ENCODE results near the gene ADRB2. TPM values are rescaled to one million over a fixed set of nuclear protein-coding genes. Genes with fewer than 3 reads are reported as not detected.

The ADRB2 gene
- polyA plus RNA-seq, 2 of the 4 experiments (the other 2 are of a cell fraction), result 0.18 to 0.34 TPM

DNA sequence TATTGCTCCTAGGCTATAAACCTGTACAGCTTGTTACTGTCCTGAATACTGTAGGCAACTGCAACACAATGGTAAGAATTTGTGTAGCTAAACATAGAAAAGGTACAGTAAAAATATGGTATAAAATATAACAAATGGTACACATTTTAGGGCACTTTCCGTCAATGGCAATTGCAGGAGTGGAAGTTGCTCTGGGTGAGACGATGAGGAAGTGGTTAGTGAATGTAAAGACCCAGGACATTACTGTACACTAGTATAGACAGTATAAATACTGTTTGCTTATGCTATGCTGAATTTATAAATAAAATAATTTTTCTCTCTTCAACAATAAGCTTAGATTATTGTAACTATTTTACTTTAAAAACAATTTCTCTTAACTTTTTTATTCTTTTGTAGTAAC is 15.6 kb upstream of the ADRB2 start:
- H3K4me1 ChIP-seq, result 0 out of 3 replicates have a peak, but pooled peaks cover 3% of the 10 kb centered on the region
- no peak overlapping the region for H3K27ac ChIP-seq
- TF ChIP-seq ZC3H11A (IDR thresholded peaks at IDR 0.05) (no peak), HOXB5 (CRISPR knock-in tag; IDR thresholded peaks at IDR 0.05) (no peak), FOXS1 (CRISPR knock-in tag; IDR thresholded peaks at IDR 0.05) (no peak), JUN (IDR thresholded peaks at IDR 0.05) (no peak), NR3C1 (IDR thresholded peaks at IDR 0.05) (no peak), EHF (CRISPR knock-in tag; IDR thresholded peaks at IDR 0.05) (no peak), HEYL (CRISPR knock-in tag; IDR thresholded peaks at IDR 0.05) (no peak), HOXB13 (CRISPR knock-in tag; IDR thresholded peaks at IDR 0.05; ENCODE audit: low read depth) (no peak)
- TF ChIP-seq, protein P1, sequence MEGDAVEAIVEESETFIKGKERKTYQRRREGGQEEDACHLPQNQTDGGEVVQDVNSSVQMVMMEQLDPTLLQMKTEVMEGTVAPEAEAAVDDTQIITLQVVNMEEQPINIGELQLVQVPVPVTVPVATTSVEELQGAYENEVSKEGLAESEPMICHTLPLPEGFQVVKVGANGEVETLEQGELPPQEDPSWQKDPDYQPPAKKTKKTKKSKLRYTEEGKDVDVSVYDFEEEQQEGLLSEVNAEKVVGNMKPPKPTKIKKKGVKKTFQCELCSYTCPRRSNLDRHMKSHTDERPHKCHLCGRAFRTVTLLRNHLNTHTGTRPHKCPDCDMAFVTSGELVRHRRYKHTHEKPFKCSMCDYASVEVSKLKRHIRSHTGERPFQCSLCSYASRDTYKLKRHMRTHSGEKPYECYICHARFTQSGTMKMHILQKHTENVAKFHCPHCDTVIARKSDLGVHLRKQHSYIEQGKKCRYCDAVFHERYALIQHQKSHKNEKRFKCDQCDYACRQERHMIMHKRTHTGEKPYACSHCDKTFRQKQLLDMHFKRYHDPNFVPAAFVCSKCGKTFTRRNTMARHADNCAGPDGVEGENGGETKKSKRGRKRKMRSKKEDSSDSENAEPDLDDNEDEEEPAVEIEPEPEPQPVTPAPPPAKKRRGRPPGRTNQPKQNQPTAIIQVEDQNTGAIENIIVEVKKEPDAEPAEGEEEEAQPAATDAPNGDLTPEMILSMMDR (IDR thresholded peaks at IDR 0.05), result no peak
- TF ChIP-seq, protein P2, sequence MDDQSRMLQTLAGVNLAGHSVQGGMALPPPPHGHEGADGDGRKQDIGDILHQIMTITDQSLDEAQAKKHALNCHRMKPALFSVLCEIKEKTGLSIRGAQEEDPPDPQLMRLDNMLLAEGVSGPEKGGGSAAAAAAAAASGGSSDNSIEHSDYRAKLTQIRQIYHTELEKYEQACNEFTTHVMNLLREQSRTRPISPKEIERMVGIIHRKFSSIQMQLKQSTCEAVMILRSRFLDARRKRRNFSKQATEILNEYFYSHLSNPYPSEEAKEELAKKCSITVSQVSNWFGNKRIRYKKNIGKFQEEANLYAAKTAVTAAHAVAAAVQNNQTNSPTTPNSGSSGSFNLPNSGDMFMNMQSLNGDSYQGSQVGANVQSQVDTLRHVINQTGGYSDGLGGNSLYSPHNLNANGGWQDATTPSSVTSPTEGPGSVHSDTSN (IDR thresholded peaks at IDR 0.05), result no peak
- FAIRE-seq (no peak), ATAC-seq (no peak), DNase-seq (ENCODE audit: low read depth in 1 of 2, low spot score in 1 of 2) (no peak)
- CTCF ChIA-PET, result interaction anchor here (0.6 to 2.5 kb wide), 4 partner anchors 10 to 303 kb away, joined by 3 to 9 read pairs (median 4); no protein-coding TSS in a partner anchor
- 94% methylated on average over 2 of the region's 2 CpGs for WGBS (ENCODE audit: missing lambda C conversion rate)
- H3K4me2 ChIP-seq, result no peak overlapping the region
- no peaks in the 10 kb centered on the region for H3K9me3 ChIP-seq
- POLR2A ChIA-PET, result no interaction called here
- H3K4me3 ChIP-seq, result no peak overlapping the region

DNA sequence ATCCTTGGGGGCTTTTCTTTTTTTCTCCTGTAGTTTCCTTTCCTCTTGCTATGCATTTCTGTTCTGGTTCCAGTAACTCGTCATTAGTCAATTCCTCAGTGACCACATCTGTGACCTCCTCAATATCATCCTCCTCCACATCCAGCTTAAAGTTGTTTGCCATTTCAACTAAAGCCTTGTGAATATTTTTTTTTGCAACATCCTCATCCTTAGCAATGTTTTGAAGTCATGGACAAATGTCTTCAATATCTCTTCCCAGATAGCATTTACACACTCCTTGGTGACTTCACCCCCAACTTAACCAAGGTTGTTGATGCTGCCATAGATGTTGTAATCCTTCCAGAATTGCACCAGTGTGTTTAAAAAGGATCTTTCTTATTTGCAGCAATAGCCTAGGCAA is 14.7 kb upstream of the ADRB2 start:
- Histone ChIP-seq H3K4me1 (0 out of 3 replicates have a peak, but pooled peaks cover 3% of the 10 kb centered on the region), H3K4me2 (no peak overlapping the region), H3K27ac (no peak overlapping the region), H3K9me3 (no peaks in the 10 kb centered on the region), H3K4me3 (no peak overlapping the region)
- no peak for DNase-seq (ENCODE audit: low read depth in 1 of 2, low spot score in 1 of 2)
- ChIA-PET POLR2A (no interaction called here), CTCF (interaction anchor here (0.9 to 2.5 kb wide), 2 partner anchors 9 to 302 kb away, joined by 3 to 9 read pairs; no protein-coding TSS in a partner anchor)
- 80% methylated on average over 1 of the region's 1 CpG for WGBS (ENCODE audit: missing lambda C conversion rate)
- ATAC-seq, result no peak
- FAIRE-seq, result no peak
- no peak for TF ChIP-seq RARB (CRISPR knock-in tag; IDR thresholded peaks at IDR 0.05)
- no peak for TF ChIP-seq NR3C1 (IDR thresholded peaks at IDR 0.05)
- TF ChIP-seq, protein P2 (IDR thresholded peaks at IDR 0.05), result no peak
- TF ChIP-seq TP53 (CRISPR knock-in tag; IDR thresholded peaks at IDR 0.05), result no peak
- TF ChIP-seq, protein P3, sequence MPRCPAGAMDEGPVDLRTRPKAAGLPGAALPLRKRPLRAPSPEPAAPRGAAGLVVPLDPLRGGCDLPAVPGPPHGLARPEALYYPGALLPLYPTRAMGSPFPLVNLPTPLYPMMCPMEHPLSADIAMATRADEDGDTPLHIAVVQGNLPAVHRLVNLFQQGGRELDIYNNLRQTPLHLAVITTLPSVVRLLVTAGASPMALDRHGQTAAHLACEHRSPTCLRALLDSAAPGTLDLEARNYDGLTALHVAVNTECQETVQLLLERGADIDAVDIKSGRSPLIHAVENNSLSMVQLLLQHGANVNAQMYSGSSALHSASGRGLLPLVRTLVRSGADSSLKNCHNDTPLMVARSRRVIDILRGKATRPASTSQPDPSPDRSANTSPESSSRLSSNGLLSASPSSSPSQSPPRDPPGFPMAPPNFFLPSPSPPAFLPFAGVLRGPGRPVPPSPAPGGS (IDR thresholded peaks at IDR 0.05), result no peak
- no peak for TF ChIP-seq HEYL (CRISPR knock-in tag; IDR thresholded peaks at IDR 0.05)
- TF ChIP-seq, protein P4, sequence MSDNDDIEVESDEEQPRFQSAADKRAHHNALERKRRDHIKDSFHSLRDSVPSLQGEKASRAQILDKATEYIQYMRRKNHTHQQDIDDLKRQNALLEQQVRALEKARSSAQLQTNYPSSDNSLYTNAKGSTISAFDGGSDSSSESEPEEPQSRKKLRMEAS (IDR thresholded peaks at IDR 0.05), result no peak
- no peak for TF ChIP-seq EHMT2 (IDR thresholded peaks at IDR 0.05; ENCODE audit: low read depth)
- TF ChIP-seq, protein P5, sequence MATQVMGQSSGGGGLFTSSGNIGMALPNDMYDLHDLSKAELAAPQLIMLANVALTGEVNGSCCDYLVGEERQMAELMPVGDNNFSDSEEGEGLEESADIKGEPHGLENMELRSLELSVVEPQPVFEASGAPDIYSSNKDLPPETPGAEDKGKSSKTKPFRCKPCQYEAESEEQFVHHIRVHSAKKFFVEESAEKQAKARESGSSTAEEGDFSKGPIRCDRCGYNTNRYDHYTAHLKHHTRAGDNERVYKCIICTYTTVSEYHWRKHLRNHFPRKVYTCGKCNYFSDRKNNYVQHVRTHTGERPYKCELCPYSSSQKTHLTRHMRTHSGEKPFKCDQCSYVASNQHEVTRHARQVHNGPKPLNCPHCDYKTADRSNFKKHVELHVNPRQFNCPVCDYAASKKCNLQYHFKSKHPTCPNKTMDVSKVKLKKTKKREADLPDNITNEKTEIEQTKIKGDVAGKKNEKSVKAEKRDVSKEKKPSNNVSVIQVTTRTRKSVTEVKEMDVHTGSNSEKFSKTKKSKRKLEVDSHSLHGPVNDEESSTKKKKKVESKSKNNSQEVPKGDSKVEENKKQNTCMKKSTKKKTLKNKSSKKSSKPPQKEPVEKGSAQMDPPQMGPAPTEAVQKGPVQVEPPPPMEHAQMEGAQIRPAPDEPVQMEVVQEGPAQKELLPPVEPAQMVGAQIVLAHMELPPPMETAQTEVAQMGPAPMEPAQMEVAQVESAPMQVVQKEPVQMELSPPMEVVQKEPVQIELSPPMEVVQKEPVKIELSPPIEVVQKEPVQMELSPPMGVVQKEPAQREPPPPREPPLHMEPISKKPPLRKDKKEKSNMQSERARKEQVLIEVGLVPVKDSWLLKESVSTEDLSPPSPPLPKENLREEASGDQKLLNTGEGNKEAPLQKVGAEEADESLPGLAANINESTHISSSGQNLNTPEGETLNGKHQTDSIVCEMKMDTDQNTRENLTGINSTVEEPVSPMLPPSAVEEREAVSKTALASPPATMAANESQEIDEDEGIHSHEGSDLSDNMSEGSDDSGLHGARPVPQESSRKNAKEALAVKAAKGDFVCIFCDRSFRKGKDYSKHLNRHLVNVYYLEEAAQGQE (IDR thresholded peaks at IDR 0.05), result no peak
- TF ChIP-seq CHD4 (IDR thresholded peaks at IDR 0.05; ENCODE audit: borderline replicate concordance), result no peak
- no peak for TF ChIP-seq GATA3 (IDR thresholded peaks at IDR 0.05; ENCODE audit: borderline replicate concordance)
- no peak for TF ChIP-seq KDM5A (IDR thresholded peaks at IDR 0.05)
- TF ChIP-seq, protein P6, sequence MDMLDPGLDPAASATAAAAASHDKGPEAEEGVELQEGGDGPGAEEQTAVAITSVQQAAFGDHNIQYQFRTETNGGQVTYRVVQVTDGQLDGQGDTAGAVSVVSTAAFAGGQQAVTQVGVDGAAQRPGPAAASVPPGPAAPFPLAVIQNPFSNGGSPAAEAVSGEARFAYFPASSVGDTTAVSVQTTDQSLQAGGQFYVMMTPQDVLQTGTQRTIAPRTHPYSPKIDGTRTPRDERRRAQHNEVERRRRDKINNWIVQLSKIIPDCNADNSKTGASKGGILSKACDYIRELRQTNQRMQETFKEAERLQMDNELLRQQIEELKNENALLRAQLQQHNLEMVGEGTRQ (IDR thresholded peaks at IDR 0.05), result no peak
- TF ChIP-seq ZFP36 (IDR thresholded peaks at IDR 0.05; ENCODE audit: borderline replicate concordance, partially characterized antibody), result no peak
- TF ChIP-seq RFX5 (IDR thresholded peaks at IDR 0.05), result no peak
- TF ChIP-seq, protein P7, sequence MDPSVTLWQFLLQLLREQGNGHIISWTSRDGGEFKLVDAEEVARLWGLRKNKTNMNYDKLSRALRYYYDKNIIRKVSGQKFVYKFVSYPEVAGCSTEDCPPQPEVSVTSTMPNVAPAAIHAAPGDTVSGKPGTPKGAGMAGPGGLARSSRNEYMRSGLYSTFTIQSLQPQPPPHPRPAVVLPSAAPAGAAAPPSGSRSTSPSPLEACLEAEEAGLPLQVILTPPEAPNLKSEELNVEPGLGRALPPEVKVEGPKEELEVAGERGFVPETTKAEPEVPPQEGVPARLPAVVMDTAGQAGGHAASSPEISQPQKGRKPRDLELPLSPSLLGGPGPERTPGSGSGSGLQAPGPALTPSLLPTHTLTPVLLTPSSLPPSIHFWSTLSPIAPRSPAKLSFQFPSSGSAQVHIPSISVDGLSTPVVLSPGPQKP (IDR thresholded peaks at IDR 0.05; ENCODE audit: low read depth, low read length), result no peak
- no peak for TF ChIP-seq TFCP2L1 (CRISPR knock-in tag; IDR thresholded peaks at IDR 0.05)
- no peak for TF ChIP-seq CHD2 (IDR thresholded peaks at IDR 0.05; ENCODE audit: low read length, partially characterized antibody)
- no peak for TF ChIP-seq ZSCAN20 (CRISPR knock-in tag; IDR thresholded peaks at IDR 0.05)

Measured in A549 (cell line).